AG04450 (cell line): ENCODE results near the gene BLVRA. TPM values are rescaled to one million over a fixed set of nuclear protein-coding genes. Genes with fewer than 3 reads are reported as not detected.

Source experiments
- CTCF ChIA-PET: fragments of 300-600, 350-600 bp; formaldehyde crosslinking; extraction: SDS; loops from one replicate; lab custom pipeline; 2022; ENCODE audit warnings: antibody characterized with exemption, inconsistent platforms; lab: Charles Lee
- POLR2A ChIA-PET: fragments of 350-600 bp; formaldehyde crosslinking; extraction: SDS; loops from one replicate; lab custom pipeline; 2021; ENCODE audit warnings: antibody characterized with exemption, inconsistent platforms; lab: Yijun Ruan, JAX
- DNase-seq: peaks from one replicate; pipeline ENCODE4 v3.0.0-alpha.2; 2011; ENCODE audit warnings: low read depth, low spot score
- H3K27ac ChIP-seq: one replicate; pipeline ENCODE4 v1.5.1; 2012; ENCODE audit warnings: low read depth, low read length, control low read depth
- H3K27me3 ChIP-seq: one replicate; pipeline ENCODE4 v1.6.0; 2012; ENCODE audit warnings: low read length; ENCODE audit not compliant: control insufficient read depth, insufficient read depth
- H3K4me3 ChIP-seq: 2 replicates; pipeline ENCODE4 v1.5.1; 2011; ENCODE audit warnings: mild to moderate bottlenecking, low read depth, low read length, control low read depth
- H3K9me3 ChIP-seq: 2 replicates; pipeline ENCODE4 v1.5.1; 2012; ENCODE audit warnings: low read length; ENCODE audit not compliant: control insufficient read depth, insufficient read depth
- polyA plus RNA-seq: library from polyadenylated mRNA; depleted of rRNA; stranded (reverse); fragments of >200 nt; gene quantifications from 2 replicates; pipeline ENCODE4 v1.2.3, GENCODE V29; 2011
- TF ChIP-seq, protein P1 (sequence below): IDR thresholded peaks from 2 replicates; pipeline ENCODE4 v1.5.1; 2011; ENCODE audit warnings: low read depth, low read length, control low read depth, inconsistent platforms

The BLVRA gene
- polyA plus RNA-seq, 1 experiment = 58.7 TPM

DNA sequence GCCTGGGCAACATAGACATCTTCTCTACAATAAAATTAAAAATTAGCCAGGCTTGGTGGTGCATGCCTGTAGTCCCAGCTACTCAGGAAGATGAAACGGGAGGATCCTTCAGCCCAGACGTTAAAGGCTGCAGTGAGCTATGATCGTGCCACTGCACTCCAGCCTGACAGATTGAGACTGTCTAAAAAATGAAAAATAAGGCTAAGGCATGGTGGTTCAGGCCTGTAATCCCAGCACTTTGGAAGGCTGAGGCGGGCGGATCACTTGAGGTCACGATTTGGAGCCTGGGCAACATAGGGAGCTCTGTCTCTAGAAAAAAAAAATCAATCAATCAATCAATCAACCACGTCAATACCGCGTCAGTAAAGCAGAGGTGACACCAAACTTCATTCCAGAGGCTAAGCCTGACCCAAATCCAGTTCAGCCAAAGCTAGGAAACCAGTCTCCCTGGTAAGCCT is 79.8 kb downstream of the BLVRA start:
- Histone ChIP-seq H3K9me3 (no peaks in the 10 kb centered on the region; the same call in 1 of the 2 replicates), H3K27me3 (peaks cover 3% of the 10 kb centered on the region), H3K4me3 (no peak overlapping the region), H3K27ac (no peak overlapping the region)
- TF ChIP-seq, protein P1, sequence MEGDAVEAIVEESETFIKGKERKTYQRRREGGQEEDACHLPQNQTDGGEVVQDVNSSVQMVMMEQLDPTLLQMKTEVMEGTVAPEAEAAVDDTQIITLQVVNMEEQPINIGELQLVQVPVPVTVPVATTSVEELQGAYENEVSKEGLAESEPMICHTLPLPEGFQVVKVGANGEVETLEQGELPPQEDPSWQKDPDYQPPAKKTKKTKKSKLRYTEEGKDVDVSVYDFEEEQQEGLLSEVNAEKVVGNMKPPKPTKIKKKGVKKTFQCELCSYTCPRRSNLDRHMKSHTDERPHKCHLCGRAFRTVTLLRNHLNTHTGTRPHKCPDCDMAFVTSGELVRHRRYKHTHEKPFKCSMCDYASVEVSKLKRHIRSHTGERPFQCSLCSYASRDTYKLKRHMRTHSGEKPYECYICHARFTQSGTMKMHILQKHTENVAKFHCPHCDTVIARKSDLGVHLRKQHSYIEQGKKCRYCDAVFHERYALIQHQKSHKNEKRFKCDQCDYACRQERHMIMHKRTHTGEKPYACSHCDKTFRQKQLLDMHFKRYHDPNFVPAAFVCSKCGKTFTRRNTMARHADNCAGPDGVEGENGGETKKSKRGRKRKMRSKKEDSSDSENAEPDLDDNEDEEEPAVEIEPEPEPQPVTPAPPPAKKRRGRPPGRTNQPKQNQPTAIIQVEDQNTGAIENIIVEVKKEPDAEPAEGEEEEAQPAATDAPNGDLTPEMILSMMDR = no peak
- CTCF ChIA-PET = interaction anchor here (0.6 to 4.1 kb wide), 38 partner anchors 9 to 909 kb away, joined by 3 to 98 read pairs (median 4); partner anchors contain the start of genes COA1 and STK17A
- DNase-seq = no peak
- POLR2A ChIA-PET = no interaction called here

DNA sequence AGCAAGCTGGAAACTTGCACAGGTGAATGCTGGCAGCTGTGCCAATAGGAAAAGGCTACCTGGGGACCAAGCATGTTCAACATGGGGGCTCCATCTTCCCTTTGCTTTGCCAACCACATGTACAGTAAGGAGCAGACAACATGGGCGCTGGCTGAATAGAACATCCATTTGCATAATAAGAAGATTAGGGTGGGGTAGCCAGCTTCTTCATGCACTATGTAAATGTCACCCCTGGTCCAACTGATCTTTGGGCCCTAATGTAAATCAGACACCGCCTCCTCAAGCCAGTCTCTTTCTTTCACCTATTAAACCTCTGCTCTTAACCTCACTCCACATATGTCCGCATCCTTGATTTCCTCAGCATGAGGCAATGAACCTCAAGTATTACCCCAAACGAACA is 84.8 kb downstream of the BLVRA start:
- ChIA-PET CTCF (interaction anchor here (2.1 kb wide), 1 partner anchor 260 kb away, joined by 7 read pairs; the partner anchor contains the start of gene STK17A), POLR2A (interaction anchor here (0.7 kb wide), 1 partner anchor 145 kb away, joined by 8 read pairs; no protein-coding TSS in a partner anchor)
- no peak overlapping the region for H3K4me3 ChIP-seq
- no peak for DNase-seq
- no peaks in the 10 kb centered on the region for H3K9me3 ChIP-seq
- TF ChIP-seq, protein P1 = no peak
- no peak overlapping the region for H3K27ac ChIP-seq
- H3K27me3 ChIP-seq = peaks cover 3% of the 10 kb centered on the region

DNA sequence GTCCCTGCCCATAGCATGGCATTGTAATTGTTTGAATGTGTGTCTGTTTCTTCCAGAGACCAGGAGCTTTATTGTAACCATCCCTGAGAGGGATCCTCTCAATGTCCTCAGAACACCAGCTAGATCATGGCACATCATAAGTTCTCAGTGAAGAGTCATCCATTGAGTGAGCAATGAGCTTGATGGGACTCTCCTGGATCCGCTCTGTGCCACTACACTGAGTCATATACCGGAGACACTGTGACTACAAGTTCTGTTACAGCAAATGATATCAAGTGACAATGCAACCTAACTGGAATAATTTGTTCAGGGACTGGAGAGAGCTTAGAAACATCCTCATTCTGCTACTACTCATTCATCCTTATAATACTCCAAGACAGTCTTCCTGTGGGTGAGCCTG is 85.8 kb downstream of the BLVRA start:
- peaks cover 6% of the 10 kb centered on the region for H3K27me3 ChIP-seq
- ChIA-PET POLR2A (interaction anchor here (1.1 kb wide), 1 partner anchor 122 kb away, joined by 4 read pairs; no protein-coding TSS in a partner anchor), CTCF (interaction anchor here (0.7 to 1.6 kb wide), 3 partner anchors 122 to 262 kb away, joined by 3 to 12 read pairs (median 3); partner anchors contain the start of gene STK17A)
- no peak for DNase-seq
- H3K4me3 ChIP-seq = no peak overlapping the region
- H3K27ac ChIP-seq = no peak overlapping the region
- no peaks in the 10 kb centered on the region for H3K9me3 ChIP-seq
- TF ChIP-seq, protein P1 = no peak

DNA sequence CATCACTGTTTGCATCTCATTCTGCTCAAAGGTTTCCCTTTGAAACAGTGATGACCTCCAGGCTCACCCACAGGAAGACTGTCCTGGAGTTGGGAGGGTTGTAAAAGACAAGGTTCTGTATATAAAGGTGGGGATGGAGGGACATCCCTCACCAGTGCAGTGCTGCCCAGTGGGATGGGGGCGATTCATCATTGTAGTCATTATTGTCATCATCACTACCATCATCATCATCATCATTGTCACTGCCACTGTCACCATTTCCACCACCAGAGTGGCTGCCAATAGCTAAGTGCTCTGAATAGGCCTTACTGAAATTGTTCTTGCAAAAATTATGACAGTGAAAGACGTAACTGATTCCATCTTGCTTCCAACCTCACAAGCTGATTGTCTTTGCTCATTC is 86.2 kb downstream of the BLVRA start:
- TF ChIP-seq, protein P1 = no peak
- Histone ChIP-seq H3K27me3 (peaks cover 8% of the 10 kb centered on the region), H3K27ac (no peak overlapping the region), H3K9me3 (no peaks in the 10 kb centered on the region), H3K4me3 (no peak overlapping the region)
- no peak for DNase-seq
- POLR2A ChIA-PET = interaction anchor here (1.1 kb wide), 1 partner anchor 122 kb away, joined by 4 read pairs; no protein-coding TSS in a partner anchor
- CTCF ChIA-PET = interaction anchor here (0.7 to 1.6 kb wide), 3 partner anchors 122 to 262 kb away, joined by 3 to 12 read pairs (median 3); partner anchors contain the start of gene STK17A

DNA sequence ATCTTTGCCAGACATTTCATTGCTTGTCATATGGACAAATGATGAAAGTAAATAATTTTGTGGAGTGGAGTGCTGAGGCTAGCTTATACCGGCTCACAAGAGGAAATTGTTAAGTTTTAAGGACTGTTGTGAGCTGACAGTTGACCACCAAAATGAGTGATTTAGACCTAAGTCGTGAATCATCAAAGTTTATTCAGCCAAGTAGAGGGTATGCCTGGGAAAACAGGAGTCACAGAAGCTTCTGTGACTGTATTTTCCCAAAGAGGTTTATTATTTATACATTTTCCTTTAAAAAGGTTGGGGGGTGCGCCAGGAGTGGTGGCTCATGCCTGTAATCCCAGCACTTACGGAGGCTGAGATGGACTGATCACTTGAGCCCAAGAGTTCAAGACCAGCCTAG is 89.0 kb downstream of the BLVRA start:
- ChIA-PET CTCF (interaction anchor here (0.9 to 3.3 kb wide), 5 partner anchors 8 to 906 kb away, joined by 4 to 22 read pairs (median 6); partner anchors contain the start of genes COA1 and STK17A), POLR2A (no interaction called here)
- Histone ChIP-seq H3K27me3 (peaks cover 4% of the 10 kb centered on the region), H3K9me3 (no peaks in the 10 kb centered on the region), H3K27ac (no peak overlapping the region), H3K4me3 (no peak overlapping the region)
- no peak for DNase-seq
- TF ChIP-seq, protein P1 = no peak
